Astrocyte of the hippocampus (primary cell): ENCODE results near the gene SLC7A5.
"Not testable (repeated sequence)": the region's sequence is repeated elsewhere in the genome, so short reads cannot be mapped to it uniquely, and the experiment has no call there.

Experiments used
- DNase-seq: peaks from one replicate; pipeline ENCODE4 v3.0.0; 2011; ENCODE audit warnings: low read depth, low spot score

Gene SLC7A5

DNA sequence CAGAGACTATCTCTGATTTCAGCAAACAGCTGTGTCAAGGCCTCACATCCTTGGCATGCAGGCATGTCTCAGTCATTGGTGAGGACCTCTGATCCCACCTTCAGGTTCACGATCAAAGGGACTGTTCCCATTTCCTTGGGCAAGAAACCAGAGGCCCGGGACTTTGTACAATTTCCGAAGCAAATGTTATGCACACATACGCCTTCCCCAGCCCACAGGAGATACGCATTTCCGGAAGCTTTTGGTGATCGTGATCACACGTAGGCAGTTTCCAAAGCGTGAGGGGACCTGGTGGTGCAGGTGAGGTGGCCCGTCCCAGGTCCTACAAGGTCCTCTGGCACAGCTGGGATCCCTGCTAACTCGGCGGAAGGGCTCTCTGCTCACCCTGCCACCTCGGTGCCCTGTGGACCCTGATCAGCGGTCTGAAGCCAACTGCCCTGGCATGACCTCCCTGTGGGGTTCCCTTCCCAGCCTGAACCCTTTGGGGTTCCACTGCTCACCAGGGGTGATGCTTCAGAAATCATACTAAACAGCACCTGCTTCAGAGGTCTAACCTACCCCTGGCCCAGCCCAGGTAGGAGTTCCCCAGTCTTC lies 74.7 kb downstream of the SLC7A5 start:
- DNase-seq, result no peak

DNA sequence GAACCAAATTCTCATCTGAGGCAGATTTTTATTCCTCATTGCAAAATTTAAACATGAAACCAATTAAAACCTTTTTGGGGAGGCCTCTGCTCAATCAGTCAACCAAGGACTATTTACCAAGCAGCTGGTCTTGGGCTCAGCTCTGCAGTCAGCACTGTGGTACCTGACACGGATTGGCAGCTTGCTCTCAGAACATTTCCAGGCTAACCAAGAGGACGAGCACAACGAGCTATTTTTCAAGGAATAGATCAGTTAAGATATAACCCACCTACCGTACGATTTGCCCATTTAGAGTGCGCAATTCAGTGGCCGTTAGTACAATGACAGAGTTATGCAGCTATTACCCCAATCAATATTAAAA lies 77.1 kb downstream of the SLC7A5 start:
- no peak for DNase-seq

- DNase-seq, result no peak
These were observed 77.8 kb downstream of the SLC7A5 start for GRCh38 chr16:87791295-87792204.

GRCh38 chr16:87790292-87791100 lies 78.8 kb downstream of the SLC7A5 start:
- DNase-seq, result peak; percentile 49

- DNase-seq, result peak; percentile 59
These were observed 79.6 kb downstream of the SLC7A5 start for GRCh38 chr16:87789437-87790291.

GRCh38 chr16:87788730-87789436 lies 80.4 kb downstream of the SLC7A5 start:
- DNase-seq, result not testable (repeated sequence)

- not testable (repeated sequence) for DNase-seq
These were observed 81.7 kb downstream of the SLC7A5 start for GRCh38 chr16:87787451-87788091.

DNA sequence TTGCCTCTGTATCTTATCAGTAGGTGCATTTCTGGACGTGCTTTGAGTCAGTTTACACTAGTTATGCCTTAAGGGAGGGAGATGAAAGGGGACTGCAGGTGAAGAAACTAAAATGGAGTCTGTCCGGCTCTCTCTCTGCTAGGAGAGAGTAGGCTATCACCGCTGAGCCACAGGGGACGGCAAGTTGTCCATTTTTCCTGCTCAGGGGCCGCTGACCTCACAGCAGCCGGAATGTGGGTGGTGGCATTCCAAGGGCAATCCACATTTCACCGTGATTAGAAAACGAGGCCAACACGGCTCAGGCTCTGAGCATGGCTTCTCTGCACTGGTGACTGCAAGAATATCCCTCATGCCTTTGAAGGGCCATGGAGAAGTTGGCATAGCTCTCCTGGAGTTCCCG lies 84.5 kb downstream of the SLC7A5 start:
- DNase-seq, result peak; percentile 75

GRCh38 chr16:87782033-87782432 lies 87.3 kb downstream of the SLC7A5 start:
- no peak for DNase-seq

DNA sequence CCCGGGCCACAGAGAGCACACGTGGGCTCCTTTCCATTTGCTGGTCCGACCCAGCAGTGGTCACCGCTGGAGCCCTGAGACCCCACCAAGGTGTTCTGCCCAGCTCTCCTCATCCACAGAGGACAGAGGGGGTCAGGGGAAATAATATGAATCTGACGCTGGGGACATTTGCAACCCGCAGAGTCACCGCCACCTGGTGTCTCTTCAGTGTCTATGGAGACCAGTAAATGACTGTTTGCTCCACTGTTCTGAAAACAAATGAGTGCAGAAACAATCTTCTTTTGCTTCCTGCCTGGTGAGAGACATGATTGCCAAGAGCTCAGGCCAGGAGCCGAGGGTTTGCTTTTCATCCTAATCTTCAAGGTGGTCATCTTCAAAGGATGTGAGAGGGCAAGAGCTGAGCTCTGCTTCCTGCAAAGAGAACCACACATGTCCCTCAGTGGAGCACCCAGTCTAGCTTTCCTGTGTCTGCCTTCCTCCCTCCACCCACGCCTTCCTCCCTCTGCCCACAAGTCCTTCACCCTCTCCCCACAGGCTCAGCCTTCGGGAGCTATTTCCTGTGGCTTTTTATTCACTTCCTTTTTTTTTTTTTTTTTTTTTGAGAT lies 88.8 kb downstream of the SLC7A5 start:
- DNase-seq, result no peak
